Measurements from ENCODE around the gene PIEZO1. TPM values are rescaled to one million over a fixed set of nuclear protein-coding genes. Genes with fewer than 3 reads are reported as not detected.

Gene PIEZO1
- total RNA-seq, 1 experiment from 2014 or later, result 71.1 TPM

- Histone ChIP-seq H2BK120ac (ENCODE audit: low read depth, low read length, poor library complexity, severe bottlenecking) (no peak overlapping the region), H2AK5ac (ENCODE audit: insufficient read length, low read length) (no peak overlapping the region), H4K8ac (replicated peaks; ENCODE audit: insufficient read length, low read depth, low read length) (no peak overlapping the region), H3K27me3 (ENCODE audit: insufficient read depth, low read length) (no peaks in the 10 kb centered on the region), H3K27ac (ENCODE audit: insufficient read length, low read depth, low read length) (no peak overlapping the region), H3K18ac (ENCODE audit: insufficient read length, low read depth, low read length) (no peak overlapping the region), H2BK15ac (ENCODE audit: low read depth, low read length) (no peak overlapping the region), H2AFZ (ENCODE audit: low read length) (no peak overlapping the region), H4K91ac (ENCODE audit: insufficient read length, low read depth, low read length) (no peak overlapping the region), H4K5ac (ENCODE audit: insufficient read length, low read depth, low read length) (no peak overlapping the region), H3K4me2 (ENCODE audit: insufficient read depth, insufficient read length, low read length) (no peak overlapping the region), H3K79me2 (ENCODE audit: insufficient read depth, low read length) (no peaks in the 10 kb centered on the region), H3K4me1 (ENCODE audit: insufficient read depth, low read length) (no peaks in the 10 kb centered on the region), H2BK12ac (ENCODE audit: insufficient read length, low read depth, low read length) (no peak overlapping the region), H3K14ac (ENCODE audit: insufficient read depth, low read length) (no peak overlapping the region), H3K9ac (ENCODE audit: extremely low read depth, insufficient read length, low read length) (no peak overlapping the region), H2BK5ac (ENCODE audit: insufficient read length, low read length) (no peak overlapping the region), H3T11ph (ENCODE audit: low read length) (no peak overlapping the region), H3K23ac (ENCODE audit: insufficient read length, low read depth, low read length) (no peak overlapping the region), H3K79me1 (ENCODE audit: insufficient read depth, low read depth, low read length, poor library complexity, severe bottlenecking) (no peaks in the 10 kb centered on the region), H3K4ac (ENCODE audit: low read depth, low read length) (no peak overlapping the region), H2BK20ac (ENCODE audit: low read depth, low read length, poor library complexity, severe bottlenecking) (no peak overlapping the region), H3K9me3 (ENCODE audit: control insufficient read depth, low read depth, low read length) (no peaks in the 10 kb centered on the region), H4K20me1 (ENCODE audit: control insufficient read depth, insufficient read depth, insufficient read length) (no peaks in the 10 kb centered on the region), H3K56ac (ENCODE audit: insufficient read length, low read depth, low read length) (no peak overlapping the region), H3K23me2 (ENCODE audit: insufficient read length, low read depth, low read length, poor library complexity, severe bottlenecking) (no peaks in the 10 kb centered on the region)
- Mint-ChIP-seq H3K27ac (no peak overlapping the region), H3K9me3 (no peaks in the 10 kb centered on the region), H3K27me3 (ENCODE audit: low read depth) (no peaks in the 10 kb centered on the region), H3K4me1 (no peaks in the 10 kb centered on the region), H3K4me3 (no peak overlapping the region), H3K36me3 (ENCODE audit: insufficient read depth in 1 of 3, low read depth in 3 of 3) (peaks cover 1 to 8% (median 6%) of the 10 kb centered on the region in 3 experiments; a peak in 3 of 7 replicates)
- TF ChIP-seq CTCF (conservative IDR thresholded peaks at IDR 0.05), result no peak
- WGBS (ENCODE audit: extremely low coverage, insufficient read length, low lambda C conversion rate), result no CpG with 5 or more reads among the region's 24 CpGs
- no peak for DNase-seq
Observed at GRCh38 chr16:88822281-88823040, 37.4 kb upstream of the PIEZO1 start.
